ENCODE results near the gene CPNE7.

DNA sequence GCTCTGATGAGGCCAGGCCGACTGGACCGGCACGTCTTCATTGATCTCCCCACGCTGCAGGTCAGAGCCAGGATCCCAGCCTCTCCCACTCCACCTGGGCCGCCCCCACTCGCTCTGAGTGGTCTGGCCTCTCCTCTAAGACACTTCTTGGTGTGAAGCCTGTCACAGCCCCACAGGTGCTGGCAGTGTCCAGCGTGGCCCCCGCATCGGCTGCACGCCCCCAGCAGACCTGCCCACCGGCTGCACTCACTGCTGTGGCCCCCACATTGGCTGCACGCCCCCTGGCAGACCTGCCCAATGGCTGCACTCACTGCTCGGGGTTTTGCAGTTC is 30.9 kb upstream of the CPNE7 start:
- TF ChIP-seq NR2F2 (IDR thresholded peaks at IDR 0.05) = no peak
- TF ChIP-seq, protein P1, sequence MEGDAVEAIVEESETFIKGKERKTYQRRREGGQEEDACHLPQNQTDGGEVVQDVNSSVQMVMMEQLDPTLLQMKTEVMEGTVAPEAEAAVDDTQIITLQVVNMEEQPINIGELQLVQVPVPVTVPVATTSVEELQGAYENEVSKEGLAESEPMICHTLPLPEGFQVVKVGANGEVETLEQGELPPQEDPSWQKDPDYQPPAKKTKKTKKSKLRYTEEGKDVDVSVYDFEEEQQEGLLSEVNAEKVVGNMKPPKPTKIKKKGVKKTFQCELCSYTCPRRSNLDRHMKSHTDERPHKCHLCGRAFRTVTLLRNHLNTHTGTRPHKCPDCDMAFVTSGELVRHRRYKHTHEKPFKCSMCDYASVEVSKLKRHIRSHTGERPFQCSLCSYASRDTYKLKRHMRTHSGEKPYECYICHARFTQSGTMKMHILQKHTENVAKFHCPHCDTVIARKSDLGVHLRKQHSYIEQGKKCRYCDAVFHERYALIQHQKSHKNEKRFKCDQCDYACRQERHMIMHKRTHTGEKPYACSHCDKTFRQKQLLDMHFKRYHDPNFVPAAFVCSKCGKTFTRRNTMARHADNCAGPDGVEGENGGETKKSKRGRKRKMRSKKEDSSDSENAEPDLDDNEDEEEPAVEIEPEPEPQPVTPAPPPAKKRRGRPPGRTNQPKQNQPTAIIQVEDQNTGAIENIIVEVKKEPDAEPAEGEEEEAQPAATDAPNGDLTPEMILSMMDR (IDR thresholded peaks at IDR 0.05; ENCODE audit: low read depth, low read length, missing input control) = no peak
- no peak for TF ChIP-seq RAD21 (IDR thresholded peaks at IDR 0.05)
- no peak for TF ChIP-seq TAF1 (conservative IDR thresholded peaks at IDR 0.05)
- no peak for TF ChIP-seq YY1 (IDR thresholded peaks at IDR 0.05)
